SH-SY5Y (cell line): ENCODE data around the gene GPR137.

Experiments
- GATA2 ChIP-seq: IDR thresholded peaks from 2 replicates; pipeline ENCODE4 v1.6.1; 2011; ENCODE audit warnings: mild to moderate bottlenecking, low read depth, low read length
- GATA3 ChIP-seq: IDR thresholded peaks from 2 replicates; pipeline ENCODE4 v1.6.1; 2011; ENCODE audit warnings: low read depth, mild to moderate bottlenecking, low read length, moderate library complexity

GRCh38 chr11:64295760-64296159 is 10.1 kb downstream of the GPR137 start:
- no peak for TF ChIP-seq GATA3
- no peak for TF ChIP-seq GATA2
